GM21529 (cell line): ENCODE results near the gene STARD3.
A peak's percentile ranks its signal among the peaks of the same experiment; 100 is the strongest.
"Not testable (repeated sequence)": the region's sequence is repeated elsewhere in the genome, so short reads cannot be mapped to it uniquely, and the experiment has no call there.

ENCODE experiments used
- ATAC-seq: cut with Tn5 transposase; IDR thresholded peaks from one replicate; pipeline ENCODE4 v1.9.1; 2021; ENCODE audit not compliant: unreplicated experiment

STARD3 gene

GRCh38 chr17:39636927-39637736, at the start of gene STARD3:
Gene STARD3 (plus strand): TSS chr17:39637144. CDS start chr17:39653532, 16,388 bp downstream.
- peak; percentile 83 for ATAC-seq

DNA sequence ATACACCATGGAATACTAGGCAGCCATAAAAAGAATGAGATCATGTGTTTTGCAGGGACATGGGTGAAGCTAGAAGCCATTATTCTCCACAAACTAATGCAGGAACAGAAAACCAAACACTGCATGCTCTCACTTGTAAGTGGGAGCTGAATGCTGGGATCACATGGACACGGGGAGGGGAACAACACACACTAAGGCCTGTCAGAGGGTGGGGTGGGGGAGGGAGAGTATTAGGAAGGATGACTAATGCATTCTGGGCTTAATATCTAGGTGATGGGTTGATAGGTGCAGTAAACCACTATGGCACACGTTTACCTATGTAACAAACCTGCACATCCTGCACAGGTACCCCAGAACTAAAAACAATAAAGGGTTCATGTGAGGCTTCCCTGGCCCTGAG, 46.8 kb upstream of the STARD3 start:
- not testable (repeated sequence) for ATAC-seq

GRCh38 chr17:39591958-39592954, 44.7 kb upstream of the STARD3 start:
- no peak for ATAC-seq

- ATAC-seq: no peak
These were observed 43.6 kb upstream of the STARD3 start for GRCh38 chr17:39593371-39593770.

GRCh38 chr17:39595294-39595693, 41.6 kb upstream of the STARD3 start:
- ATAC-seq: no peak

DNA sequence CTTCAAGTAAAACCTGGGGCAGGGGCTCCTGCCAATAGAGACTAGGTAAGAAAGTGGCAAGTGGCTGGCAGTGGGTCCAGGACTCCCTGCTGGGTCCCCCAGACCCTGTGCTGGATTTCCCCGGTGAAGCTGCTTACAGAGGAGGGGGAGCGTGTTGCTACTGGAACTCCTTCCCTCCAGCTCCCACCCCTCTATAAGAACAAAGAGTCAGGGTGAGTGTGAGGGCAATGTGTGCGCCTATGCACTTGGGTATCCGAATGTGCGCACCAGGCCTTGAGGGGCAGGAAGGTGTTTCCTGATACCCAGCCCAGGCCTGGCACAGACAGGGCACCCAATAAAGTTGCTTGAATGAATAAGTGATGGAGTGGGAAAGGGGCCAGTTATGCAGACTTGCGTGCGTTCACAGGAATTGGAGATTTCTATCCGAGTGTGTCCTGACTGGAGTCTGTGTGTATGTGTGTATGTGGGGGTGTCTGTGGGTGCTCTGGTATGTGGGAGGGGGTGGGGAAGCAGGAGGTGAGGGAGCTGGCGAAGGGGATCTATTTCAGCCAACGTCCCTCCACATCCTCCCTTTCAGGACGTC, 40.9 kb upstream of the STARD3 start:
- no peak for ATAC-seq

GRCh38 chr17:39596543-39597267, 40.2 kb upstream of the STARD3 start:
- ATAC-seq: no peak

GRCh38 chr17:39597372-39598046, 39.4 kb upstream of the STARD3 start:
- ATAC-seq: no peak

- ATAC-seq: no peak
These were observed 38.9 kb upstream of the STARD3 start for GRCh38 chr17:39598047-39598481.

DNA sequence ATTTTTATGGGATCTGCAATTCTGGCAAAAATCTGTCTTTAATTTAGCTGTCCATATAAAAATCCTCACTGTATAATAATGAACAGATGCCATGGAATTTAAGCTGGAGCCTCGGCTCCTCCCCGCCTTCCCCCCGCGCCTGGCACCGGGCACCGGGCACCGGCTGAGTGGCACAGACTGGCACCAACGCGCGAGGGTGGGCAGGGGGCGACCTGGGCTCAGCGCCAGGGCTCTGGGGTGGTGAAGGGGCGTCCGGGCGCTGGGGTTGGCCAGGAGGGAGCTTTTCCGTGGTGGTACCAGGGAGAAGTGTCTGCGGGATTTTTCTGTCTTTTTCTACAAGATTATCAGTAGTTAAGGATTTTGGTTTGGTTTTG, 38.3 kb upstream of the STARD3 start:
- ATAC-seq: no peak

GRCh38 chr17:39599004-39599664, 37.8 kb upstream of the STARD3 start:
- ATAC-seq: no peak

- no peak for ATAC-seq
These were observed 37.2 kb upstream of the STARD3 start for GRCh38 chr17:39599665-39600231.

DNA sequence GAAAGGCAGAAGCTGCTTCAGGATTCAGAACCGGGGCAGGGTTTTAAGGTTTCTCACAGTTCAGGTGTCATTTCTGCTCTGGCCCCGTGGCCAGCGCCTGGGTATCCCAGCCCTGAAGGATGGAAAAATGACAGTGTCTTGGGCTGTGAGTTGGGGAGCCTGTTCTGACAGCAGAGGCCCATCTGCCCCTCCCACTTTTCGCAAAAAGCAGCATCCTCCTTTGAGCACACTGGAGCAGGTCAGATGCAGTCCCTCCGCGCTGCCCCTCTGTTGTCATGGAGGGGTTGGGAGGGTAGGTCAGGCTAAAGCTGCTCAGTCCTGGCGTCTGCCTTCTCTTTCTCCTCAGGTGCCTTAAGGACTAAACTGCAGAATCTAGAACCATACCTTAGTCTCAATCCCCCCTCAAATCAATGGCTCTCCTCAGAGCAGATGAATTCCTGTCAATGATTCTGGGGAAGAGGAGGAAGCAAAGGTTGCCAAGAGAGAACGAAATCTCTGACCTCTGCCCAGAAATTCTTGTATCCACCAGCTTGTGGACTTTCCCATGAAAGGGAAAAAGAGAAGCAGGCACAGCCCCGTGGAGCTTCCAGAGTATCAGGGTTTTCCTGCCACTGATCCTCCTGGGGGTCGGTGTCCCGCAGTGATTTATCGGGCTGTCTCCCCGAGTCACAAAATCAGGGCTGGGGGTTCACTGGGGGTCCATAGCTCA, 36.5 kb upstream of the STARD3 start:
- ATAC-seq: no peak

- no peak for ATAC-seq
These were observed 35.8 kb upstream of the STARD3 start for GRCh38 chr17:39600997-39601597.

DNA sequence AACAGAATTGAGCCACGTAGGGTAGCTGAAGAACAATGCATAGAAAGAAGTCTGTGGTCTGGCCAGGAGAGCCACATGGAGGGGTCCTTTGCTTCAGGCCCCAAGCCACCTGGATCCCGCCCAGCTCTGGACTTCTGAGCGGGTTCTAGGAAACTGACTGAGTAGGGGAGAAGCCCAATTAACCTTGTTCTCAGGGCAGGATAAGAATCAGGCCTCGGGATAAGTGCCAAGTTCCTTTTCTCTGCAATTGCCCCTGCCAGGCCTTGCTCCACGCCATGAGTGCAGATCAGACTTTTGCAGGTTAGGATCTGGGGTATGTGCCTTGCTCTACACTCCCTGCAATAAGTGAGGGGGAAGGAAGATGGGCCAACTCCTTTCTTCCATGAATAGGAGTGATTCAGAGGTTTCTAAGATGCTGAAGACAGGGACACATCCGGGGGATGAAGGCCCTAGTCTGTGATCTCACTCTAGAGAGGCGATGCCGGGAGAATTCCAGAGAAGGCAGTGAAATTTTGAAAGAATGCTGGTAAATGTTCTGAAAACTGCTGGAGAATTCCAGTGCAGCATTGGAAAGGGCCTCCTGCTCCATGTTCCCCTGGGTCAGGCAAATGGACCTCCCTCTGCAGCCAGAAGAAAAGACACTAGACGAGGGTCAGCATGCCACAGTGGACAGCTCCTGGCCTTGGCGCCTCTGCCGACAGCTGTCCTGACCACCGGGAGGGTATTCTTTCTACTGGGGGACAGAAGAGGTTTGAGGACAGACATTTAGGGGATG, 35.0 kb upstream of the STARD3 start:
- no peak for ATAC-seq

DNA sequence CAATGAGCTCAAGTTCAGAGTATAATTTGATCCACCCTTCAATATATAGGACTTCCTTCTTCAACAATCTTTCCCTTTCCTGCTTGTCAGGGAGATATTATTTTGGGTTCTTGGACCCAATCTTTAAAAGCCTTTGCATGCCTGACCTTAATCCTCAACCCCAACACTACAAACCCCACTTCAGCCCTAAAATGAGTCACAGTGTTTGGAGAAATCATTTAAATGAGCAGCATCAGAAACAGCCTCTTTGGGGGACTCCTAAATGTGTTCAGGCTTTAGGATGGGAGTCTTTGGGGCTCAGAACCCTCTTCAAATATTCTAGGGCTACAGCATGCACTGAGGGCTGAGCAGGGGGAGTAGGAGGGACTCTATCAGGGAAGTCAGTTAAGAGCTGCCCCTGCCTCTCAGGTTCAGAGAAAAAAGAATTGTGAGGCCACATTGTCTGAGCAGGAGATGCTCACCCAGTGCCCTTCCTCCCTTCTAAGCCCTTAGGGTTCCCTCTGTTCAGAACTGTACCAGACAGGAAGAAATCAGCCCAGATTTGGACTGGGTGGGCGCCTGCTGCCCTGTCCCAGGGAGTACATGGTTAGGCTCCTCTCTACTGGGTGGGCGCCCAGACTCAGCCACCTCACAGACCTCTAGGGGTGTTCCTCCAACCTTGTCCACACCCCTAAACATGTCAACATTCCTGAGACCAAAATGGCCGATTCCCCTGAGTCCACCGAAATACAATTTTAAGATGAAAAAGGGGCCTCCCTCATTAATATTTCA, 34.2 kb upstream of the STARD3 start:
- no peak for ATAC-seq
